Right hindlimb (tissue), 1 donor: ENCODE data around the gene SRPX2.

ENCODE experiments used
- DNase-seq: peaks from one replicate; pipeline ENCODE4 v3.0.0-alpha.2; 2018

SRPX2 gene

GRCh38 chrX:100650841-100651240 is 6.8 kb downstream of the SRPX2 start:
- DNase-seq: no peak

GRCh38 chrX:100652266-100652665 is 8.3 kb downstream of the SRPX2 start:
- DNase-seq: no peak

GRCh38 chrX:100654261-100654660 is 10.3 kb downstream of the SRPX2 start:
- DNase-seq: no peak

- no peak for DNase-seq
Measured at GRCh38 chrX:100658941-100659381, 15.0 kb downstream of the SRPX2 start.

- no peak for DNase-seq
Measured at GRCh38 chrX:100659431-100660137, 15.6 kb downstream of the SRPX2 start.

GRCh38 chrX:100662170-100662569 is 18.2 kb downstream of the SRPX2 start:
- no peak for DNase-seq

GRCh38 chrX:100662796-100663195 is 18.8 kb downstream of the SRPX2 start:
- DNase-seq: no peak

- no peak for DNase-seq
Measured at GRCh38 chrX:100663642-100664041, 19.6 kb downstream of the SRPX2 start.

GRCh38 chrX:100672966-100673365 is 29.0 kb downstream of the SRPX2 start:
- no peak for DNase-seq

- no peak for DNase-seq
Measured at GRCh38 chrX:100673397-100673953, 29.5 kb downstream of the SRPX2 start.

- DNase-seq: no peak
Measured at GRCh38 chrX:100674705-100675104, 30.7 kb downstream of the SRPX2 start.

- DNase-seq: no peak
Measured at GRCh38 chrX:100677611-100678181, 33.7 kb downstream of the SRPX2 start.

GRCh38 chrX:100680756-100681155 is 36.8 kb downstream of the SRPX2 start:
- no peak for DNase-seq

- DNase-seq: no peak
Measured at GRCh38 chrX:100681599-100681998, 37.6 kb downstream of the SRPX2 start.

- no peak for DNase-seq
Measured at GRCh38 chrX:100682939-100683338, 38.9 kb downstream of the SRPX2 start.

GRCh38 chrX:100685284-100685996 is 41.4 kb downstream of the SRPX2 start:
- DNase-seq: peak; percentile 65

GRCh38 chrX:100685997-100686305 is 42.0 kb downstream of the SRPX2 start:
- DNase-seq: no peak

- no peak for DNase-seq
Measured at GRCh38 chrX:100687128-100687527, 43.1 kb downstream of the SRPX2 start.

GRCh38 chrX:100687546-100687945 is 43.5 kb downstream of the SRPX2 start:
- DNase-seq: no peak

GRCh38 chrX:100695302-100695701 is 51.3 kb downstream of the SRPX2 start:
- DNase-seq: no peak

GRCh38 chrX:100695991-100696390 is 52.0 kb downstream of the SRPX2 start:
- no peak for DNase-seq

- no peak for DNase-seq
Measured at GRCh38 chrX:100696699-100697351, 52.8 kb downstream of the SRPX2 start.

- DNase-seq: no peak
Measured at GRCh38 chrX:100698551-100698950, 54.6 kb downstream of the SRPX2 start.
